Colonic mucosa (tissue), 4 donors: ENCODE data around the gene AK8. TPM values are rescaled to one million over a fixed set of nuclear protein-coding genes. Genes with fewer than 3 reads are reported as not detected.

Source experiments
- DNase-seq: peaks from one replicate; pipeline ENCODE4 v3.0.0-alpha.2; 2020
- H3K27ac ChIP-seq: fragments of 200-600 bp; one replicate; pipeline ENCODE4 v1.8.0; 2021
- H3K27me3 ChIP-seq: fragments of 200-600 bp; one replicate; pipeline ENCODE4 v1.8.0; 2021
- H3K36me3 ChIP-seq: fragments of 200-600 bp; one replicate; pipeline ENCODE4 v1.8.0; 2021
- H3K4me1 ChIP-seq: fragments of 200-600 bp; one replicate; pipeline ENCODE4 v1.8.0; 2021; ENCODE audit warnings: mild to moderate bottlenecking
- H3K4me3 ChIP-seq: fragments of 200-600 bp; one replicate; pipeline ENCODE4 v1.8.0; 2021
- H3K9ac ChIP-seq, 2 donors: one replicate each; pipeline ENCODE4 v1.7.0; 2013; ENCODE audit warnings: control low read depth in 2 of 2, low read depth in 2 of 2, low read length in 2 of 2
- H3K9me3 ChIP-seq: fragments of 200-600 bp; one replicate; pipeline ENCODE4 v1.8.0; 2021
- CTCF ChIP-seq: fragments of 200-600 bp; IDR thresholded peaks from one replicate; pipeline ENCODE4 v1.8.0; 2022; ENCODE audit warnings: antibody characterized with exemption, mild to moderate bottlenecking
- intact Hi-C: fragments of 100-400 bp; cut with DNase I; formaldehyde crosslinking; loops from one replicate; pipeline ENCODE4 v1.14.1; 2022
- total RNA-seq, 2 donors: library from RNA; stranded (reverse); fragmentation: NEBNext Ultra II Directional in 1 of 2; extraction: Animal tissue kit (Norgen Biotek cat#: 25700) in 1 of 2; gene quantifications; one replicate each; pipeline ENCODE4 v1.2.1, GENCODE V29; 2021
- donor health status: healthy.
- donor health status: DM: no; HTN: no; CAD: no.
- donor health status: DM: no; HTN: no; CAD: no.

The AK8 gene
- total RNA-seq, 2 donors from 2014 or later, result 0.16 to 0.59 TPM

- no peaks in the 10 kb centered on the region for H3K9me3 ChIP-seq
- DNase-seq, result no peak
- no peaks in the 10 kb centered on the region for H3K27me3 ChIP-seq
- H3K27ac ChIP-seq, result no peak overlapping the region
- no peak overlapping the region for H3K4me3 ChIP-seq
- H3K4me1 ChIP-seq, result no peaks in the 10 kb centered on the region
- no peak for TF ChIP-seq CTCF
- H3K36me3 ChIP-seq, result no peaks in the 10 kb centered on the region
- intact Hi-C loops, result no loop called here
- H3K9ac ChIP-seq, result no peak overlapping the region
Observed at GRCh38 chr9:132752877-132753592, 125.0 kb downstream of the AK8 start.

DNA sequence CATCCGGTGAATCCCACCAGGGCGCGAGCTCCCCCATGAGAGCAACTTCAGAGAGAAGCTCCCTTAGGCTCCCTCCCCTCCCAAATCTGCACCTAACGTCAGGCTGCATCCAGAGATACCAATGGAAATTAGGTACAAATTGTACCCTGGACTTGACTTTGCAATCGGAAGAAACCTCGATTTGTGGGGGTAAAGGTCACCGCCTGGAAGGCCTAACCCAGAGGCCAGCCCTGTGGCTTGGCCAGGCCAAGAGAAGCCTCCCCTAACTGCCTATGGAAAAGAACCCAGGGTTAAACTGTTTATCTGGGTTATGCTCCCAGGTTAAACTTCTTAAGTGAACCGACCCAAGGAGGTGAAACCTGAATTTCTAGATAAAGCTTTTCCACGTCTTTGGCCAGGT, 127.4 kb downstream of the AK8 start:
- no peaks in the 10 kb centered on the region for H3K4me1 ChIP-seq
- H3K36me3 ChIP-seq, result no peaks in the 10 kb centered on the region
- H3K9me3 ChIP-seq, result no peaks in the 10 kb centered on the region
- peaks cover 6% of the 10 kb centered on the region for H3K27me3 ChIP-seq
- intact Hi-C loops, result no loop called here
- no peak for TF ChIP-seq CTCF
- H3K4me3 ChIP-seq, result no peak overlapping the region
- no peak overlapping the region for H3K9ac ChIP-seq
- no peak overlapping the region for H3K27ac ChIP-seq
- no peak for DNase-seq

DNA sequence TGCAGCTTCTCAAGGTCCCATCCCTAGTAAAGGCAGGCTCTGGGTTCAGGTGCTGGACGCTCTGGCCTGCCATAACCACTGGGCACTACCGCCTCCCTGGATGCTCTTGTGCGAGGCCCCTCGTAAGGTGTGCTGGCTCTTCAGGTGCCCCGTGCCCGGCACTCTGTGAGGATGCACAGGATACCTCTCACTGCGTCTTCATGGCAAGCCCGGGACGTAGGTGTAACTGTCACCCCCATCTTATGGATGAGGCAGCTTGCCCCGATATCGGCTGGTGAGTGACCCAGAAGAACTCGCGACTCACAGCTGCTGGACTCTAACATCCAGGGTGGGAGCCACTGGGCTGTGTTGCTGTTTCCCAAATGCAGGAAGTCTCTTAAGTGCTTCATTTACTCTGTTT, 128.8 kb downstream of the AK8 start:
- Histone ChIP-seq H3K36me3 (no peaks in the 10 kb centered on the region), H3K4me1 (no peaks in the 10 kb centered on the region), H3K27me3 (peaks cover 6% of the 10 kb centered on the region), H3K9me3 (no peaks in the 10 kb centered on the region), H3K9ac (no peak overlapping the region), H3K4me3 (no peak overlapping the region), H3K27ac (no peak overlapping the region)
- intact Hi-C loops, result no loop called here
- TF ChIP-seq CTCF, result no peak
- no peak for DNase-seq

DNA sequence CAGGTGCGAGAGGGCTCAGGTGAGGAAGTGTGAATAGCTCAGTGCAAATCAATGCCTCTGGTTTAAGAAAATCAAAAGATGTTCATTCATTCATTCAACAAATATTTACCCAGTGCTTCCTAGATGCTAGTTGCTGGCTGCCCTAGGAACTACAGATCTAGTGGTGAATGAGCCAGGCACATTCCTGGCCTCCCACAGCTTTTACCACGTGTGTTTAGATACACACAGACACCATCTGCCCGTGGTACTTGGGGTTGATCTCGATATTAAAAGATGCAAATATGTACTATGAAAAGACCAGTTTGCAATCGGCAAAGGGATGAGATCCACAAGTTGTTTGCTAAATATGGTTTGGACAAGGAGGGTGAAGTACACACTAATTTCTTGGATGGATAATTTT, 129.6 kb downstream of the AK8 start:
- no peak for TF ChIP-seq CTCF
- Histone ChIP-seq H3K4me3 (no peak overlapping the region), H3K9me3 (no peaks in the 10 kb centered on the region), H3K36me3 (no peaks in the 10 kb centered on the region), H3K27me3 (peaks cover 6% of the 10 kb centered on the region), H3K27ac (no peak overlapping the region), H3K4me1 (no peaks in the 10 kb centered on the region), H3K9ac (no peak overlapping the region)
- DNase-seq, result no peak
- intact Hi-C loops, result no loop called here

- no peak overlapping the region for H3K27ac ChIP-seq
- intact Hi-C loops, result no loop called here
- DNase-seq, result no peak
- H3K9ac ChIP-seq, result no peak overlapping the region
- no peaks in the 10 kb centered on the region for H3K36me3 ChIP-seq
- TF ChIP-seq CTCF, result no peak
- H3K4me3 ChIP-seq, result no peak overlapping the region
- no peaks in the 10 kb centered on the region for H3K4me1 ChIP-seq
- H3K27me3 ChIP-seq, result peaks cover 13% of the 10 kb centered on the region
- H3K9me3 ChIP-seq, result no peaks in the 10 kb centered on the region
Observed at GRCh38 chr9:132745756-132746709, 132.1 kb downstream of the AK8 start.
